Esophagus squamous epithelium (tissue), 5 donors: ENCODE data around the gene ENAM. TPM values are rescaled to one million over a fixed set of nuclear protein-coding genes. Genes with fewer than 3 reads are reported as not detected.
"Not testable (repeated sequence)": the region's sequence is repeated elsewhere in the genome, so short reads cannot be mapped to it uniquely, and the experiment has no call there.

Experiments
- DNase-seq: peaks from one replicate; lab custom pipeline; 2025; lab: John Stamatoyannopoulos, UW
- H3K27ac ChIP-seq, 4 donors: fragments of 200-600 bp; sonication (generic); one replicate each; pipeline ENCODE4 v1.5.1; 2016 to 2019; ENCODE audit warnings: mild to moderate bottlenecking in 1 of 4
- H3K27me3 ChIP-seq, 4 donors: fragments of 200-600 bp; sonication (generic); 1 replicate in 3 of 4; 2 replicates in 1 of 4; pipeline versions ENCODE4 v1.5.1 to v1.6.0; 2017 to 2021; ENCODE audit warnings: antibody characterized with exemption in 1 of 4
- H3K36me3 ChIP-seq, 3 donors: fragments of 200-600 bp; sonication (generic); one replicate each; pipeline ENCODE4 v1.5.1; 2016 to 2019
- H3K4me1 ChIP-seq, 3 donors: fragments of 200-600 bp; sonication (generic); one replicate each; pipeline ENCODE4 v1.5.1; 2017 to 2019
- H3K4me3 ChIP-seq, 4 donors: fragments of 200-600 bp; sonication (generic); 1 replicate in 3 of 4; 2 replicates in 1 of 4; pipeline ENCODE4 v1.5.1; 2016 to 2019; ENCODE audit warnings: mild to moderate bottlenecking in 2 of 4, moderate library complexity in 1 of 4
- H3K9me3 ChIP-seq, 3 donors: fragments of 200-600 bp; sonication (generic); one replicate each; pipeline ENCODE4 v1.5.1; 2016 to 2019
- CTCF ChIP-seq, 6 experiments: fragments of 450-650 bp in 4 of 6; fragments of 200-600 bp in 2 of 6; sonication (generic) in 2 of 6; IDR thresholded peaks; one replicate each; pipeline ENCODE4 v1.5.1; 2016 to 2019; ENCODE audit warnings: antibody characterized with exemption in 6 of 6, mild to moderate bottlenecking in 4 of 6, moderate library complexity in 4 of 6
- POLR2A ChIP-seq, 4 donors: fragments of 450-650 bp; IDR thresholded peaks; one replicate each; pipeline ENCODE4 v1.6.1; 2017; ENCODE audit warnings: antibody characterized with exemption in 4 of 4, mild to moderate bottlenecking in 4 of 4, moderate library complexity in 3 of 4
- WGBS, 2 donors: methylation state at CpG; one replicate each; pipeline ENCODE4 v1.1.5; 2018; 5-methylcytosine and 5-hydroxymethylcytosine counted together
- intact Hi-C: fragments of 100-400 bp; cut with DNase I; formaldehyde crosslinking; loops from one replicate; pipeline ENCODE4 v1.15.0; 2022
- total RNA-seq, 4 donors: library from RNA; depleted of rRNA; stranded (reverse); fragments of >200 nt; gene quantifications; one replicate each; pipeline ENCODE4 v1.1.0, GENCODE V29; 2016
- donor health status: DM: yes; HTN: yes; CAD: no.

ENAM gene
- total RNA-seq, 4 donors from 2014 or later: not detected

DNA sequence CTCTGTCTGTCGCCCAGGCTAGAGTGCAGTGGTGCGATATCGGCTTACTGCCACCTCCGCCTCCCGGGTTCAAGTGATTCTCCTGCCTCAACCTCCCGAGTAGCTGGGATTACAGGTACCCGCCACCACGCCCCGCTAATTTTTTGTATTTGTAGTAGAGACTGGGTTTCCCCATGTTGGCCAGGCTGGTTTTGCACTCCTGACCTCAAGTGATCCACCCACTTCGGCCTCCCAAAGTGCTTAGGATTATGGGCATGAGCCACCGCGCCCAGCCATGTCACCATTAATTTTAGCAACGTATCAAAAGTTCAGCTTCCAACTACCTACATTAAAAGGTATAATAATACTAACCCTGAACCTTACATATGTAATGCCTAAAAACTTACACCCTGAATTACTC, 58.8 kb downstream of the ENAM start:
- Histone ChIP-seq H3K27me3 (no peaks in the 10 kb centered on the region), H3K36me3 (peaks cover 0 to 21% (median 0%) of the 10 kb centered on the region in 3 donors), H3K4me3 (peak overlapping the region; percentile 87 to 90 (median 88)), H3K27ac (peak overlapping the region; percentile 90 to 99 (median 94)), H3K9me3 (no peaks in the 10 kb centered on the region), H3K4me1 (peaks cover 21 to 39% (median 27%) of the 10 kb centered on the region in 3 donors)
- no peak for DNase-seq
- TF ChIP-seq POLR2A (IDR thresholded peaks at IDR 0.05) (no peak), CTCF (IDR thresholded peaks at IDR 0.05) (no peak)
- intact Hi-C loops: no loop called here
- 63 to 70% methylated on average over 13 of the region's 13 CpGs for WGBS, 2 donors

GRCh38 chr4:70687821-70688794, 59.6 kb downstream of the ENAM start, which contains the start of gene UTP3:
Gene UTP3 (plus strand): TSS chr4:70688532. CDS start chr4:70688678, 146 bp downstream.
- DNase-seq: peak; percentile 78
- H3K9me3 ChIP-seq: no peaks in the 10 kb centered on the region
- H3K4me3 ChIP-seq: peak within 1 kb of the TSS; percentile 87 to 90 (median 88)
- peak within 1 kb of the TSS; percentile 90 to 99 (median 94) for H3K27ac ChIP-seq
- H3K27me3 ChIP-seq: no peaks in the 10 kb centered on the region
- H3K36me3 ChIP-seq: peaks cover 0 to 28% (median 0%) of the 10 kb centered on the region in 3 donors
- intact Hi-C loops: no loop called here
- H3K4me1 ChIP-seq: peaks cover 21 to 39% (median 27%) of the 10 kb centered on the region in 3 donors
- WGBS, 2 donors: 0% methylated on average over 53 to 64 of the region's 70 CpGs
- peak; percentile 84 to 97 (median 96) for TF ChIP-seq CTCF (IDR thresholded peaks at IDR 0.05)
- TF ChIP-seq POLR2A (IDR thresholded peaks at IDR 0.05): peak in 2 of 4 donors; percentile 30 to 68

- Histone ChIP-seq H3K36me3 (peaks cover 0 to 33% (median 5%) of the 10 kb centered on the region in 3 donors), H3K27ac (peak overlapping the region; percentile 90 to 99 (median 94)), H3K4me3 (peak overlapping the region; percentile 87 to 90 (median 88)), H3K4me1 (peaks cover 21 to 39% (median 27%) of the 10 kb centered on the region in 3 donors), H3K9me3 (no peaks in the 10 kb centered on the region), H3K27me3 (no peaks in the 10 kb centered on the region)
- no peak for TF ChIP-seq POLR2A (IDR thresholded peaks at IDR 0.05)
- no peak for TF ChIP-seq CTCF (IDR thresholded peaks at IDR 0.05)
- no peak for DNase-seq
- intact Hi-C loops: no loop called here
- WGBS, 2 donors: 1% methylated on average over 19 of the region's 19 CpGs
Measured at GRCh38 chr4:70688795-70689231, 60.3 kb downstream of the ENAM start.

GRCh38 chr4:70691661-70692060, 63.1 kb downstream of the ENAM start:
- intact Hi-C loops: no loop called here
- WGBS, 2 donors: 53 to 63% methylated on average over 1 of the region's 1 CpG
- Histone ChIP-seq H3K27me3 (no peaks in the 10 kb centered on the region), H3K4me1 (peaks cover 21 to 39% (median 27%) of the 10 kb centered on the region in 3 donors), H3K4me3 (no peak overlapping the region), H3K36me3 (peaks cover 0 to 33% (median 5%) of the 10 kb centered on the region in 3 donors), H3K9me3 (no peaks in the 10 kb centered on the region), H3K27ac (no peak overlapping the region)
- no peak for DNase-seq
- no peak for TF ChIP-seq POLR2A (IDR thresholded peaks at IDR 0.05)
- no peak for TF ChIP-seq CTCF (IDR thresholded peaks at IDR 0.05)

DNA sequence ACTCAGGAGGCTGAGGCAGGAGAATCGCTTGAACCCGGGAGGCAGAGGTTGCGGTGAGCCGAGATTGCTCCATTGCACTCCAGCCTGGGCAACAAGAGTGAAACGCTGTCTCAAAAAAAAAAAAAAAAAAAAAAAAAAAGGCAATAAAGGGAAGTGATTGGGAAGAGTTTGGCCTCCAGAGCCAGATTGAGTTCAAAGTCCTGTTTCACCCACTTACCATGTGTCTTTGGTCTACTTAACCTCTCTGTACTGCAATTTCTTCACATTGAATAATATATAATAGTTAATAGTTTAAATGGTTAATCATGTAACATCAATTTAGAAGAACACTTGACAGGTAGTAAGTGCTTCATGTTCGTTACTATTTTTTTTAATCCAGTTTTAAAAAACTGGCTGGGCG, 66.1 kb downstream of the ENAM start:
- DNase-seq, H3K27ac ChIP-seq, H3K4me3 ChIP-seq, H3K9me3 ChIP-seq, intact Hi-C loops, H3K27me3 ChIP-seq: not testable (repeated sequence)
- H3K36me3 ChIP-seq: peaks cover 0 to 33% (median 5%) of the 10 kb centered on the region in 3 donors
- peaks cover 9 to 21% (median 20%) of the 10 kb centered on the region in 3 donors for H3K4me1 ChIP-seq
- WGBS, 2 donors: 90 to 93% methylated on average over 7 of the region's 7 CpGs

Other genes with a start within 250 kb of the ENAM start
- not detected for gene SMR3B, start 245.6 kb upstream of the ENAM start, total RNA-seq
- not detected for gene OPRPN, start 230.8 kb upstream of the ENAM start, total RNA-seq
- not detected for gene MUC7, start 156.5 kb upstream of the ENAM start, total RNA-seq
- 1 to 10 TPM in 1 of 4 donors, under 1 TPM in 1, not detected in 2; 0.79 to 1.2 TPM for gene AMTN, start 110.2 kb upstream of the ENAM start, total RNA-seq
- not detected for gene AMBN, start 36.5 kb upstream of the ENAM start, total RNA-seq
- gene JCHAIN, start 37.8 kb downstream of the ENAM start, total RNA-seq: 100 to 1,000 TPM in 1 of 4 donors, 10 to 100 TPM in 1, 1 to 10 TPM in 1, not detected in 1; 2.0 to 138 (median 29.0) TPM
- gene UTP3, start 59.8 kb downstream of the ENAM start, total RNA-seq: 10 to 100 TPM; 16.0 to 29.8 (median 24.4) TPM
- gene RUFY3, start 93.2 kb downstream of the ENAM start, total RNA-seq: 10 to 100 TPM; 30.4 to 63.9 (median 42.4) TPM
- gene GRSF1, start 211.1 kb downstream of the ENAM start, total RNA-seq: 10 to 100 TPM; 33.4 to 59.5 (median 54.0) TPM